ENCODE data around the gene SNTG2.

Gene SNTG2

GRCh38 chr2:1297372-1298159, 346.9 kb downstream of the SNTG2 start:
- DNase-seq, result no peak

- no peak for DNase-seq
Measured at GRCh38 chr2:1299043-1299442, 348.4 kb downstream of the SNTG2 start.

- DNase-seq, result no peak
Measured at GRCh38 chr2:1300284-1300683, 349.6 kb downstream of the SNTG2 start.

GRCh38 chr2:1301056-1301455, 350.4 kb downstream of the SNTG2 start:
- no peak for DNase-seq

GRCh38 chr2:1305342-1306013, 354.8 kb downstream of the SNTG2 start:
- DNase-seq, result no peak

GRCh38 chr2:1306014-1306686, 355.5 kb downstream of the SNTG2 start:
- no peak for DNase-seq

GRCh38 chr2:1306687-1307516, 356.3 kb downstream of the SNTG2 start:
- no peak for DNase-seq

- DNase-seq, result no peak
Measured at GRCh38 chr2:1307670-1308069, 357.0 kb downstream of the SNTG2 start.

GRCh38 chr2:1308678-1309077, 358.0 kb downstream of the SNTG2 start:
- DNase-seq, result no peak

GRCh38 chr2:1309507-1309906, 358.9 kb downstream of the SNTG2 start:
- no peak for DNase-seq

- DNase-seq, result no peak
Measured at GRCh38 chr2:1310202-1310601, 359.6 kb downstream of the SNTG2 start.

GRCh38 chr2:1310866-1311265, 360.2 kb downstream of the SNTG2 start:
- no peak for DNase-seq

- DNase-seq, result no peak
Measured at GRCh38 chr2:1313240-1313924, 362.7 kb downstream of the SNTG2 start.

GRCh38 chr2:1314254-1314653, 363.6 kb downstream of the SNTG2 start:
- no peak for DNase-seq

GRCh38 chr2:1318366-1319009, 367.8 kb downstream of the SNTG2 start:
- DNase-seq, result no peak

GRCh38 chr2:1319393-1319792, 368.7 kb downstream of the SNTG2 start:
- DNase-seq, result no peak

GRCh38 chr2:1321321-1321720, 370.7 kb downstream of the SNTG2 start:
- no peak for DNase-seq

- DNase-seq, result no peak
Measured at GRCh38 chr2:1324884-1325283, 374.2 kb downstream of the SNTG2 start.

GRCh38 chr2:1328684-1329083, 378.0 kb downstream of the SNTG2 start:
- no peak for DNase-seq

GRCh38 chr2:1339388-1340140, 388.9 kb downstream of the SNTG2 start:
- DNase-seq, result no peak

GRCh38 chr2:1340141-1340512, 389.5 kb downstream of the SNTG2 start:
- DNase-seq, result no peak

Data from activated naive CD4-positive, alpha-beta T cell treated with anti-CD3 and anti-CD28 coated beads, Interleukin-2, amount 50 U/mL, for 16 hours (primary cell).